GM21786 (cell line): Measurements from ENCODE around the gene STARD10.

Experiments used
- ATAC-seq: cut with Tn5 transposase; IDR thresholded peaks from one replicate; pipeline ENCODE4 v1.9.1; 2021; ENCODE audit not compliant: unreplicated experiment

STARD10 gene

GRCh38 chr11:72781313-72782080 lies 12.3 kb downstream of the STARD10 start:
- ATAC-seq: no peak

- ATAC-seq: no peak
These were observed 12.9 kb downstream of the STARD10 start for GRCh38 chr11:72781063-72781312.

- no peak for ATAC-seq
These were observed 13.4 kb downstream of the STARD10 start for GRCh38 chr11:72780296-72781062.

- no peak for ATAC-seq
These were observed 14.2 kb downstream of the STARD10 start for GRCh38 chr11:72779495-72780128.

GRCh38 chr11:72778535-72779494 lies 15.0 kb downstream of the STARD10 start:
- no peak for ATAC-seq

GRCh38 chr11:72777755-72778278 lies 16.0 kb downstream of the STARD10 start:
- no peak for ATAC-seq

GRCh38 chr11:72776844-72777754 lies 16.7 kb downstream of the STARD10 start:
- ATAC-seq: no peak

- no peak for ATAC-seq
These were observed 17.6 kb downstream of the STARD10 start for GRCh38 chr11:72776117-72776843.

GRCh38 chr11:72775288-72776110 lies 18.3 kb downstream of the STARD10 start:
- no peak for ATAC-seq

- no peak for ATAC-seq
These were observed 19.3 kb downstream of the STARD10 start for GRCh38 chr11:72774499-72774898.

- ATAC-seq: no peak
These were observed 20.2 kb downstream of the STARD10 start for GRCh38 chr11:72773696-72774095.

GRCh38 chr11:72773291-72773690 lies 20.6 kb downstream of the STARD10 start:
- no peak for ATAC-seq

- ATAC-seq: no peak
These were observed 21.8 kb downstream of the STARD10 start for GRCh38 chr11:72772059-72772458.

GRCh38 chr11:72771507-72771906 lies 22.3 kb downstream of the STARD10 start:
- ATAC-seq: no peak

GRCh38 chr11:72770799-72771198 lies 23.0 kb downstream of the STARD10 start:
- no peak for ATAC-seq

- ATAC-seq: no peak
These were observed 24.2 kb downstream of the STARD10 start for GRCh38 chr11:72769680-72770079.

GRCh38 chr11:72768581-72768980 lies 25.3 kb downstream of the STARD10 start:
- ATAC-seq: no peak
